PC-3 (cell line): ENCODE measurements around the gene ANKRD42. TPM values are rescaled to one million over a fixed set of nuclear protein-coding genes. Genes with fewer than 3 reads are reported as not detected.

Experiments used
- ATAC-seq: fragments of 200-7000 bp; cut with Tn5 transposase; 2 replicates; pipeline ENCODE4 v1.9.1; 2020; ENCODE audit warnings: mild to moderate bottlenecking, moderate library complexity
- BruUV-seq: library from RNA; stranded (reverse); fragments of 400-500 nt; replicated peaks from 2 replicates; lab custom pipeline; 2021; lab: Mats Ljungman, UMichigan
- CTCF ChIA-PET: fragments of 300-600 bp; sonication (Branson Sonifier 250); formaldehyde crosslinking; loops from one replicate; lab custom pipeline; 2022; ENCODE audit warnings: antibody characterized with exemption; lab: Charles Lee
- POLR2A ChIA-PET: fragments of 300-600 bp; sonication (Branson Sonifier 250); formaldehyde crosslinking; loops from one replicate; lab custom pipeline; 2022; ENCODE audit warnings: antibody characterized with exemption; ENCODE audit not compliant: unreplicated experiment; lab: Charles Lee
- DNase-seq: peaks from one replicate; pipeline ENCODE4 v3.0.0-alpha.2; 2015
- H2AFZ ChIP-seq: fragments of 300-600 bp; sonication (generic); 2 replicates; pipeline ENCODE4 v1.6.0; 2016; ENCODE audit warnings: antibody characterized with exemption, low read length
- H3F3A ChIP-seq: fragments of 300-600 bp; sonication (generic); one replicate; pipeline ENCODE4 v1.6.0; 2017; ENCODE audit warnings: antibody characterized with exemption, low read length, control low read depth, mild to moderate bottlenecking; ENCODE audit not compliant: unreplicated experiment
- H3K27ac ChIP-seq: fragments of 300-600 bp; sonication (generic); 2 replicates; pipeline ENCODE4 v1.5.1; 2016; ENCODE audit warnings: mild to moderate bottlenecking, low read length
- H3K27me3 ChIP-seq: fragments of 300-600 bp; sonication (generic); 2 replicates; pipeline ENCODE4 v1.6.1; 2016; ENCODE audit warnings: low read length, mixed read lengths
- H3K36me3 ChIP-seq: fragments of 300-600 bp; sonication (generic); 2 replicates; pipeline ENCODE4 v1.6.1; 2016; ENCODE audit warnings: low read depth, mixed run types, low read length, mixed read lengths
- H3K4me1 ChIP-seq: fragments of 300-600 bp; sonication (generic); 2 replicates; pipeline ENCODE4 v1.5.1; 2016; ENCODE audit warnings: low read length; ENCODE audit not compliant: insufficient read depth
- H3K4me2 ChIP-seq: fragments of 300-600 bp; sonication (generic); 2 replicates; pipeline ENCODE4 v1.6.0; 2016; ENCODE audit warnings: low read length
- H3K4me3 ChIP-seq: fragments of 300-600 bp; sonication (generic); 2 replicates; pipeline ENCODE4 v1.5.1; 2016; ENCODE audit warnings: mild to moderate bottlenecking, low read length, mixed read lengths
- H3K79me2 ChIP-seq: fragments of 300-600 bp; sonication (generic); 2 replicates; pipeline ENCODE4 v1.6.1; 2017; ENCODE audit warnings: low read length, mixed read lengths
- H3K9ac ChIP-seq: fragments of 300-600 bp; sonication (generic); 2 replicates; pipeline ENCODE4 v1.6.0; 2016; ENCODE audit warnings: mild to moderate bottlenecking, low read length
- H3K9me2 ChIP-seq: fragments of 300-600 bp; sonication (generic); replicated peaks from 2 replicates; pipeline ENCODE4 v1.6.1; 2016; ENCODE audit warnings: mixed run types, low read length, mixed read lengths
- H3K9me3 ChIP-seq: fragments of 300-600 bp; sonication (generic); 2 replicates; pipeline ENCODE4 v1.6.1; 2016; ENCODE audit warnings: low read length, mixed read lengths
- H4K20me1 ChIP-seq: fragments of 300-600 bp; sonication (generic); 2 replicates; pipeline ENCODE4 v1.6.1; 2016; ENCODE audit warnings: low read length, mixed read lengths
- CTCF ChIP-seq: fragments of 300-600 bp; sonication (generic); conservative IDR thresholded peaks from 2 replicates; pipeline ENCODE4 v1.5.1; 2017; ENCODE audit warnings: antibody characterized with exemption, low read depth, mild to moderate bottlenecking, low read length
- EZH2 ChIP-seq: fragments of 300-600 bp; sonication (generic); IDR thresholded peaks from one replicate; pipeline ENCODE4 v1.6.1; 2017; ENCODE audit warnings: antibody characterized with exemption, mild to moderate bottlenecking, low read length; ENCODE audit not compliant: unreplicated experiment
- EZH2phosphoT487 ChIP-seq: fragments of 300-600 bp; sonication (generic); IDR thresholded peaks from 2 replicates; pipeline ENCODE4 v1.6.1; 2018; ENCODE audit warnings: mild to moderate bottlenecking, antibody characterized with exemption, low read length, borderline replicate concordance
- intact Hi-C: fragments of 100-400 bp; cut with micrococcal nuclease; formaldehyde crosslinking; loops from 2 replicates; pipeline ENCODE4 v1.9.0; 2023
- total RNA-seq: library from RNA; depleted of rRNA; stranded (reverse); fragments of >200 nt; gene quantifications from 2 replicates; pipeline ENCODE4 v1.2.3, GENCODE V29; 2014

The ANKRD42 gene
- total RNA-seq, 1 experiment from 2014 or later = 11.2 TPM

GRCh38 chr11:83238111-83238510 is 44.6 kb downstream of the ANKRD42 start:
- no TSS peak for BruUV-seq
- Histone ChIP-seq H3K27ac (no peak overlapping the region), H4K20me1 (no peaks in the 10 kb centered on the region), H3K4me1 (no peaks in the 10 kb centered on the region), H3K4me3 (no peak overlapping the region), H3K9me2 (no peaks in the 10 kb centered on the region), H3K4me2 (no peak overlapping the region), H3K36me3 (no peaks in the 10 kb centered on the region), H3K79me2 (no peaks in the 10 kb centered on the region), H3F3A (no peaks in the 10 kb centered on the region), H2AFZ (no peak overlapping the region), H3K9ac (no peak overlapping the region), H3K9me3 (no peaks in the 10 kb centered on the region), H3K27me3 (no peaks in the 10 kb centered on the region)
- no peak for ATAC-seq
- DNase-seq = peak; percentile 25
- CTCF ChIA-PET = no interaction called here
- POLR2A ChIA-PET = no interaction called here
- TF ChIP-seq EZH2 (no peak), EZH2phosphoT487 (no peak), CTCF (no peak)
- intact Hi-C loops = no loop called here

GRCh38 chr11:83241291-83241946 is 47.9 kb downstream of the ANKRD42 start:
- Histone ChIP-seq H3K36me3 (no peaks in the 10 kb centered on the region), H3K4me1 (no peaks in the 10 kb centered on the region), H3K27ac (no peak overlapping the region), H3F3A (no peaks in the 10 kb centered on the region), H3K9ac (no peak overlapping the region), H3K4me3 (no peak overlapping the region), H3K4me2 (no peak overlapping the region), H3K9me3 (no peaks in the 10 kb centered on the region), H3K27me3 (no peaks in the 10 kb centered on the region), H2AFZ (no peak overlapping the region), H3K9me2 (no peaks in the 10 kb centered on the region), H4K20me1 (no peaks in the 10 kb centered on the region), H3K79me2 (no peaks in the 10 kb centered on the region)
- peak; percentile 86 for DNase-seq
- CTCF ChIA-PET = no interaction called here
- ATAC-seq = peak; percentile 100
- no TSS peak for BruUV-seq
- POLR2A ChIA-PET = no interaction called here
- intact Hi-C loops = loop anchor here (1.0 kb wide), 1 partner anchor 17 kb away; no protein-coding TSS in a partner anchor
- no peak for TF ChIP-seq EZH2
- TF ChIP-seq EZH2phosphoT487 = no peak
- TF ChIP-seq CTCF = peak; percentile 85

- intact Hi-C loops = loop anchor here (2.0 kb wide), 1 partner anchor 567 kb away; no protein-coding TSS in a partner anchor
- Histone ChIP-seq H3K9me3 (no peaks in the 10 kb centered on the region), H3F3A (no peaks in the 10 kb centered on the region), H3K79me2 (no peaks in the 10 kb centered on the region), H3K27me3 (no peaks in the 10 kb centered on the region), H2AFZ (no peak overlapping the region), H3K27ac (no peak overlapping the region), H3K4me1 (no peaks in the 10 kb centered on the region), H3K36me3 (no peaks in the 10 kb centered on the region), H3K4me2 (no peak overlapping the region), H3K9ac (no peak overlapping the region), H4K20me1 (no peaks in the 10 kb centered on the region), H3K4me3 (no peak overlapping the region), H3K9me2 (no peaks in the 10 kb centered on the region)
- POLR2A ChIA-PET = no interaction called here
- DNase-seq = no peak
- BruUV-seq = no TSS peak
- ATAC-seq = no peak
- TF ChIP-seq EZH2phosphoT487 (no peak), CTCF (no peak), EZH2 (no peak)
- CTCF ChIA-PET = interaction anchor here (0.5 to 1.2 kb wide), 6 partner anchors 33 to 471 kb away, joined by 3 to 7 read pairs (median 3); no protein-coding TSS in a partner anchor
Observed at GRCh38 chr11:83249445-83249844, 55.9 kb downstream of the ANKRD42 start.
